Germinal center (tissue), 1 donor: ENCODE results near the gene ZIM2.
A peak's percentile ranks its signal among the peaks of the same experiment; 100 is the strongest.
"Not testable (repeated sequence)": the region's sequence is repeated elsewhere in the genome, so short reads cannot be mapped to it uniquely, and the experiment has no call there.

Experiments used
- DNase-seq: peaks from one replicate; pipeline ENCODE4 v3.0.0; 2012; ENCODE audit warnings: mixed read lengths, low spot score

The ZIM2 gene

GRCh38 chr19:56840451-56841192 is at the start of gene ZIM2, which contains the start of gene PEG3:
TSS of gene ZIM2 (minus strand) at chr19:56840726. CDS start at chr19:56824277, 16,449 bp downstream.
TSS of gene PEG3 (minus strand) at chr19:56840726. CDS start at chr19:56824655, 16,071 bp downstream.
- DNase-seq = no peak

GRCh38 chr19:56885173-56885985 is 44.9 kb upstream of the ZIM2 start:
- DNase-seq = no peak

- DNase-seq = no peak
These were observed 43.9 kb upstream of the ZIM2 start for GRCh38 chr19:56884441-56884840.

- DNase-seq = no peak
These were observed 40.2 kb upstream of the ZIM2 start for GRCh38 chr19:56880592-56881190.

- no peak for DNase-seq
These were observed 36.7 kb upstream of the ZIM2 start for GRCh38 chr19:56877069-56877715.

- no peak for DNase-seq
These were observed 35.2 kb upstream of the ZIM2 start for GRCh38 chr19:56875717-56876116.

- DNase-seq = no peak
These were observed 34.0 kb upstream of the ZIM2 start for GRCh38 chr19:56874530-56874929.

- no peak for DNase-seq
These were observed 33.0 kb upstream of the ZIM2 start for GRCh38 chr19:56873493-56873892.

GRCh38 chr19:56869886-56870285 is 29.4 kb upstream of the ZIM2 start:
- no peak for DNase-seq

- DNase-seq = no peak
These were observed 27.9 kb upstream of the ZIM2 start for GRCh38 chr19:56868446-56868845.

GRCh38 chr19:56866538-56866937 is 26.0 kb upstream of the ZIM2 start:
- DNase-seq = no peak

GRCh38 chr19:56864443-56865125 is 24.1 kb upstream of the ZIM2 start:
- no peak for DNase-seq

GRCh38 chr19:56862741-56863140 is 22.2 kb upstream of the ZIM2 start:
- DNase-seq = no peak

GRCh38 chr19:56860409-56860808 is 19.9 kb upstream of the ZIM2 start:
- not testable (repeated sequence) for DNase-seq

- DNase-seq = no peak
These were observed 17.5 kb upstream of the ZIM2 start for GRCh38 chr19:56858026-56858425.

- DNase-seq = no peak
These were observed 16.3 kb upstream of the ZIM2 start for GRCh38 chr19:56856822-56857221.

- not testable (repeated sequence) for DNase-seq
These were observed 11.8 kb upstream of the ZIM2 start for GRCh38 chr19:56852361-56852760.

- DNase-seq = no peak
These were observed 7.6 kb upstream of the ZIM2 start for GRCh38 chr19:56848166-56848565.

- DNase-seq = no peak
These were observed 1.9 kb upstream of the ZIM2 start for GRCh38 chr19:56842412-56842811.

GRCh38 chr19:56841193-56841543 is 642 bp upstream of the ZIM2 start:
- no peak for DNase-seq

GRCh38 chr19:56839652-56840450 is 675 bp downstream of the ZIM2 start:
- DNase-seq = peak; percentile 21
